22Rv1 (cell line): ENCODE results near the gene HOXA3.

Source experiments
- CTCF ChIP-seq: fragments of 450-650 bp; IDR thresholded peaks from 2 replicates; pipeline ENCODE4 v1.5.1; 2017; ENCODE audit warnings: mild to moderate bottlenecking
- ZFX ChIP-seq: fragments of 450-650 bp; IDR thresholded peaks from 2 replicates; pipeline ENCODE4 v1.6.1; 2017; ENCODE audit warnings: antibody characterized with exemption, borderline replicate concordance

- TF ChIP-seq CTCF (no peak), ZFX (no peak)
Observed at GRCh38 chr7:27194002-27194352, 41.6 kb upstream of the HOXA3 start.
